Caco-2 (cell line): ENCODE results near the gene IL16. TPM values are rescaled to one million over a fixed set of nuclear protein-coding genes. Genes with fewer than 3 reads are reported as not detected.

Experiments used
- BruUV-seq: library from RNA; stranded (reverse); fragments of 400-500 nt; replicated peaks from 2 replicates; lab custom pipeline; 2021; lab: Mats Ljungman, UMichigan
- CTCF ChIA-PET: fragments of 300-600 bp; sonication (Branson Sonifier 250); formaldehyde crosslinking; loops from one replicate; lab custom pipeline; 2022; ENCODE audit warnings: antibody characterized with exemption; lab: Charles Lee
- POLR2A ChIA-PET: fragments of 300-600 bp; sonication (Branson Sonifier 250); formaldehyde crosslinking; loops from one replicate; lab custom pipeline; 2022; ENCODE audit warnings: antibody characterized with exemption; lab: Charles Lee
- DNase-seq, 2 experiments: peaks; one replicate each; pipeline versions ENCODE4 v3.0.0 to v3.0.0-alpha.2; 2020 to 2022
- H3K27me3 ChIP-seq: replicated peaks from 2 replicates; pipeline ENCODE4 v1.6.0; 2011; ENCODE audit warnings: low read length; ENCODE audit not compliant: control insufficient read depth, insufficient read depth
- H3K36me3 ChIP-seq: 2 replicates; pipeline ENCODE4 v1.5.1; 2011; ENCODE audit warnings: low read length; ENCODE audit not compliant: control insufficient read depth, insufficient read depth
- H3K4me1 ChIP-seq: fragments of 250-450 bp; sonication (Bioruptor Pico); 2 replicates; pipeline ENCODE4 v1.5.1; 2020; ENCODE audit warnings: mild to moderate bottlenecking
- H3K4me3 ChIP-seq: 2 replicates; pipeline ENCODE4 v1.5.1; 2011; ENCODE audit warnings: low read depth, mild to moderate bottlenecking, control low read depth, low read length
- H3K9me3 ChIP-seq: fragments of 250-450 bp; sonication (Bioruptor Pico); 2 replicates; pipeline ENCODE4 v1.5.1; 2020; ENCODE audit warnings: mild to moderate bottlenecking, moderate library complexity
- H3K27ac Mint-ChIP-seq: one replicate; pipeline ENCODE4 v1.8.0; 2022; ENCODE audit warnings: mixed read lengths; ENCODE audit not compliant: unreplicated experiment
- H3K27me3 Mint-ChIP-seq: one replicate; pipeline ENCODE4 v1.8.0; 2022; ENCODE audit warnings: mixed read lengths; ENCODE audit not compliant: insufficient read depth, unreplicated experiment
- H3K36me3 Mint-ChIP-seq: one replicate; pipeline ENCODE4 v1.8.0; 2022; ENCODE audit warnings: mild to moderate bottlenecking, mixed read lengths; ENCODE audit not compliant: insufficient read depth, unreplicated experiment
- H3K4me1 Mint-ChIP-seq: one replicate; pipeline ENCODE4 v1.8.0; 2022; ENCODE audit warnings: low read depth, mixed read lengths; ENCODE audit not compliant: unreplicated experiment
- H3K4me3 Mint-ChIP-seq: one replicate; pipeline ENCODE4 v1.8.0; 2022; ENCODE audit warnings: mild to moderate bottlenecking, moderate library complexity, mixed read lengths; ENCODE audit not compliant: unreplicated experiment
- H3K9me3 Mint-ChIP-seq: one replicate; pipeline ENCODE4 v1.8.0; 2022; ENCODE audit warnings: mixed read lengths; ENCODE audit not compliant: unreplicated experiment
- intact Hi-C: fragments of 100-400 bp; cut with micrococcal nuclease; formaldehyde crosslinking; loops from one replicate; pipeline ENCODE4 v1.10.0; 2022; ENCODE audit not compliant: unreplicated experiment
- total RNA-seq: library from RNA; stranded (reverse); gene quantifications from 2 replicates; pipeline ENCODE4 v1.2.3, GENCODE V29; 2022
- TF ChIP-seq, protein P1 (sequence below), 2 experiments: fragments of 200-600 bp in 1 of 2; IDR thresholded peaks; 1 replicate in 1 of 2; 2 replicates in 1 of 2; pipeline versions ENCODE4 v1.5.1 to v1.8.0; 2011 to 2022; ENCODE audit warnings: antibody characterized with exemption in 1 of 2, control low read depth in 1 of 2, inconsistent platforms in 1 of 2, low read depth in 1 of 2, low read length in 1 of 2, mild to moderate bottlenecking in 1 of 2, moderate library complexity in 1 of 2; ENCODE audit not compliant: insufficient read depth in 1 of 2, severe bottlenecking in 1 of 2, unreplicated experiment in 1 of 2

IL16 gene
- total RNA-seq, 1 experiment from 2014 or later, result not detected

DNA sequence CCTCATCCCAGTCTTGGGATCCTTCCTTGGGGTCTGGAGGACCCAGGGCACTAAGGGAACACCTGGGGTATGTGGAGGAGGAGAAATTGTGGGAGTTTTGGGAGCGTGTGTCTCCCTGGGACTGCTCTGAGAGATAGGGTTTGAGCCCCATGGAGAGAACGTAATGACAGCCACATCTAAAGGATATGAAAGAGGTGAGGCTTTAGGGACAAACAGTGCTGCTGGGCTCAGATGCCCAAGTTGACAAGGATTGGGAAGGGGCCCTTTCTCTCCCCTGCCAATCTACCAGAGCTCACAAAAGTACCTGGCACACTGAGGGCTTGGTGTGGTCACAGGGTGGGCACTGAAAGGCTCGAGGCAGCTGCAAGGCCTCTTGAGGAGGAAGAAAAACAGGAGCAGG lies 140.6 kb downstream of the IL16 start:
- no peak for DNase-seq
- Mint-ChIP-seq H3K4me3 (no peak overlapping the region), H3K27me3 (peaks cover 5% of the 10 kb centered on the region), H3K27ac (no peak overlapping the region), H3K4me1 (no peaks in the 10 kb centered on the region), H3K36me3 (no peaks in the 10 kb centered on the region), H3K9me3 (no peaks in the 10 kb centered on the region)
- H3K27me3 ChIP-seq, result no peaks in the 10 kb centered on the region
- intact Hi-C loops, result no loop called here
- no peaks in the 10 kb centered on the region for H3K36me3 ChIP-seq
- no peaks in the 10 kb centered on the region for H3K9me3 ChIP-seq
- POLR2A ChIA-PET, result no interaction called here
- H3K4me1 ChIP-seq, result peaks cover 11% of the 10 kb centered on the region
- no TSS peak for BruUV-seq
- H3K4me3 ChIP-seq, result no peak overlapping the region
- CTCF ChIA-PET, result no interaction called here
- TF ChIP-seq, protein P1, sequence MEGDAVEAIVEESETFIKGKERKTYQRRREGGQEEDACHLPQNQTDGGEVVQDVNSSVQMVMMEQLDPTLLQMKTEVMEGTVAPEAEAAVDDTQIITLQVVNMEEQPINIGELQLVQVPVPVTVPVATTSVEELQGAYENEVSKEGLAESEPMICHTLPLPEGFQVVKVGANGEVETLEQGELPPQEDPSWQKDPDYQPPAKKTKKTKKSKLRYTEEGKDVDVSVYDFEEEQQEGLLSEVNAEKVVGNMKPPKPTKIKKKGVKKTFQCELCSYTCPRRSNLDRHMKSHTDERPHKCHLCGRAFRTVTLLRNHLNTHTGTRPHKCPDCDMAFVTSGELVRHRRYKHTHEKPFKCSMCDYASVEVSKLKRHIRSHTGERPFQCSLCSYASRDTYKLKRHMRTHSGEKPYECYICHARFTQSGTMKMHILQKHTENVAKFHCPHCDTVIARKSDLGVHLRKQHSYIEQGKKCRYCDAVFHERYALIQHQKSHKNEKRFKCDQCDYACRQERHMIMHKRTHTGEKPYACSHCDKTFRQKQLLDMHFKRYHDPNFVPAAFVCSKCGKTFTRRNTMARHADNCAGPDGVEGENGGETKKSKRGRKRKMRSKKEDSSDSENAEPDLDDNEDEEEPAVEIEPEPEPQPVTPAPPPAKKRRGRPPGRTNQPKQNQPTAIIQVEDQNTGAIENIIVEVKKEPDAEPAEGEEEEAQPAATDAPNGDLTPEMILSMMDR (IDR thresholded peaks at IDR 0.05; ENCODE audit: insufficient read depth in 1 of 2, low read depth in 1 of 2, low read length in 1 of 2, severe bottlenecking in 1 of 2, unreplicated experiment in 1 of 2), result no peak

DNA sequence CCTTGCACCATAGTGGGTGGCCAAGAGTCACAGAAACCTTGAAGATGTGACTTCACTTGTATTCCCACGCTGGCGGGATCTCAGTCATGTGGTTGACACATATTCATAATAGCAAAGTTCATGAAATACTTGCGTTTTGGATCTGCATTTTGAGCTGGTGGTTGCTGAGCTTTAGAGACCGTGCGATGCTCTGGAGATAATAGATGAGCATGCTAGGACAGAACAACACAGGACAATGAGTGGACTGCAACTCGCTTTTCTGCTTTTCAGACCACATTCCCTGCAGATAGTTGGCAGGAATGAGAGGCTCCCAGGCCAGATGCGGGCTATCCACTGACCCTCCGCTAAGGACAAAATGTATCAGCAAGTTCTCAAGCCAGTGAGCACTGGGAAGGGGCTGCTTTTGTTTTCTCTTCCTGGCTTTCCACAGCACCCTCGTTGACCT lies 141.1 kb downstream of the IL16 start:
- BruUV-seq, result no TSS peak
- Histone ChIP-seq H3K9me3 (no peaks in the 10 kb centered on the region), H3K4me1 (peaks cover 11% of the 10 kb centered on the region), H3K27me3 (no peaks in the 10 kb centered on the region; the same call in 1 of the 2 replicates), H3K4me3 (no peak overlapping the region), H3K36me3 (no peaks in the 10 kb centered on the region)
- peaks cover 5% of the 10 kb centered on the region for H3K27me3 Mint-ChIP-seq
- TF ChIP-seq, protein P1 (IDR thresholded peaks at IDR 0.05; ENCODE audit: insufficient read depth in 1 of 2, low read depth in 1 of 2, low read length in 1 of 2, severe bottlenecking in 1 of 2, unreplicated experiment in 1 of 2), result no peak
- ChIA-PET CTCF (no interaction called here), POLR2A (no interaction called here)
- no peaks in the 10 kb centered on the region for H3K4me1 Mint-ChIP-seq
- no peak overlapping the region for H3K27ac Mint-ChIP-seq
- H3K4me3 Mint-ChIP-seq, result no peak overlapping the region
- no peaks in the 10 kb centered on the region for H3K36me3 Mint-ChIP-seq
- intact Hi-C loops, result no loop called here
- no peaks in the 10 kb centered on the region for H3K9me3 Mint-ChIP-seq
- no peak for DNase-seq

DNA sequence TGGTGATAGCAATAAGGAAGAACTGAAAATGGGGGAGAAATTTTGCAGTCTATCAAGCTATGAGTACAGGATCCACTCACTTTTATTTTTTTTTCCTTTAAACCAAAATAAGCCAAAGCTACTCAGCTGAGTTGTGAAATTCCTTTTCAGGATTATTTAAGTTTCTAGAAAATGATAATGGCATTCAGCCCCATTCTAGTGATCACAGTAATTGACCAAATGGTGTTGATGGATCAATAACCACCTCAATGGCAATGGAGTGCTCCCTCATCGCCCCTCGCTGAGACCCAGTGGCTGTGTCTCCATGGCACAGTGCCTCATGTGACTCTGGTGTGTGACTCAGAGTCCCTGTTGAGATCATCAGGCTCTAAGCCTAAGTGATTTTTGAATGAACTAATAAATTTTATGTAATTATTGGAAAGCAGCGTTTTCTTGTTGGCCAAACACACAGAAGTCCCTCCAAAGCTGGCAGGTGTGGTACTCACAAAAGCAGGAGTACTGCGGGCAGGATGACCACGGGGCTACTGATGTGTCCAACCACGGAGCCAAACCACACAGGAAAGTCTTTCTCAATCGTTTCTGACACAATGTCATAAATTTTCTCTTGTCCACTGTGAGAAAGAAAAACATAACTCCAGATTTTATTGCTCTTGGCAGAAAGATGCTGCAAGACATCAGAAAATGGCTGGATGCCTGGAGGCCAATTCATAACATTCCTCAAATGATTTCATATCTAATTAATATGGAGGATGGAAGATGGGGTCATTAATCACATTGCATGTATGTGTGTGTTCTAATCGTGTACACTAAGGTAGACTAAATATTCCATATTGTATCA lies 141.7 kb downstream of the IL16 start:
- ChIA-PET POLR2A (no interaction called here), CTCF (no interaction called here)
- Mint-ChIP-seq H3K36me3 (no peaks in the 10 kb centered on the region), H3K9me3 (no peaks in the 10 kb centered on the region), H3K4me3 (no peak overlapping the region), H3K4me1 (no peaks in the 10 kb centered on the region), H3K27ac (no peak overlapping the region), H3K27me3 (peaks cover 2% of the 10 kb centered on the region)
- BruUV-seq, result no TSS peak
- Histone ChIP-seq H3K4me3 (no peak overlapping the region), H3K9me3 (no peaks in the 10 kb centered on the region), H3K27me3 (no peaks in the 10 kb centered on the region; the same call in 1 of the 2 replicates), H3K4me1 (peaks cover 11% of the 10 kb centered on the region), H3K36me3 (no peaks in the 10 kb centered on the region)
- intact Hi-C loops, result no loop called here
- TF ChIP-seq, protein P1 (IDR thresholded peaks at IDR 0.05; ENCODE audit: insufficient read depth in 1 of 2, low read depth in 1 of 2, low read length in 1 of 2, severe bottlenecking in 1 of 2, unreplicated experiment in 1 of 2), result no peak
- no peak for DNase-seq
